NOMO-1 treated with dmso at 0.1 percent for 144 hours (cell line): ENCODE measurements around the gene PSME3IP1.
"Not testable (repeated sequence)": the region's sequence is repeated elsewhere in the genome, so short reads cannot be mapped to it uniquely, and the experiment has no call there.

Experiments used
- DNase-seq: peaks from one replicate; lab custom pipeline; 2025; ENCODE audit not compliant: unreplicated experiment; lab: John Stamatoyannopoulos, UW

The PSME3IP1 gene

GRCh38 chr16:57127037-57127763 lies 58.6 kb downstream of the PSME3IP1 start:
- no peak for DNase-seq

GRCh38 chr16:57126411-57126810 lies 59.4 kb downstream of the PSME3IP1 start:
- no peak for DNase-seq

GRCh38 chr16:57125969-57126368 lies 59.9 kb downstream of the PSME3IP1 start:
- DNase-seq, result no peak

GRCh38 chr16:57125376-57125775 lies 60.5 kb downstream of the PSME3IP1 start:
- no peak for DNase-seq

- no peak for DNase-seq
Observed at GRCh38 chr16:57123974-57124674, 61.7 kb downstream of the PSME3IP1 start.

- DNase-seq, result no peak
Observed at GRCh38 chr16:57123216-57123973, 62.4 kb downstream of the PSME3IP1 start.

- DNase-seq, result no peak
Observed at GRCh38 chr16:57118461-57119084, 67.3 kb downstream of the PSME3IP1 start.

GRCh38 chr16:57115514-57116182 lies 70.2 kb downstream of the PSME3IP1 start:
- no peak for DNase-seq

- no peak for DNase-seq
Observed at GRCh38 chr16:57115168-57115513, 70.7 kb downstream of the PSME3IP1 start.

- no peak for DNase-seq
Observed at GRCh38 chr16:57113664-57114063, 72.2 kb downstream of the PSME3IP1 start.

GRCh38 chr16:57113042-57113453 lies 72.8 kb downstream of the PSME3IP1 start:
- no peak for DNase-seq

- DNase-seq, result no peak
Observed at GRCh38 chr16:57112403-57113041, 73.3 kb downstream of the PSME3IP1 start.

- DNase-seq, result no peak
Observed at GRCh38 chr16:57111420-57111819, 74.4 kb downstream of the PSME3IP1 start.

- DNase-seq, result no peak
Observed at GRCh38 chr16:57110937-57111336, 74.9 kb downstream of the PSME3IP1 start.

GRCh38 chr16:57109259-57110105 lies 76.4 kb downstream of the PSME3IP1 start:
- DNase-seq, result not testable (repeated sequence)

GRCh38 chr16:57108432-57108831 lies 77.4 kb downstream of the PSME3IP1 start:
- DNase-seq, result no peak

- no peak for DNase-seq
Observed at GRCh38 chr16:57107321-57107922, 78.4 kb downstream of the PSME3IP1 start.

- DNase-seq, result no peak
Observed at GRCh38 chr16:57106767-57107166, 79.1 kb downstream of the PSME3IP1 start.

- no peak for DNase-seq
Observed at GRCh38 chr16:57105184-57105583, 80.7 kb downstream of the PSME3IP1 start.
